Activated CD8-positive, alpha-beta memory T cell treated with anti-CD3 and anti-CD28 coated beads for 36 hours (primary cell): ENCODE measurements around the gene BMI1. TPM values are rescaled to one million over a fixed set of nuclear protein-coding genes. Genes with fewer than 3 reads are reported as not detected.
"Not testable (repeated sequence)": the region's sequence is repeated elsewhere in the genome, so short reads cannot be mapped to it uniquely, and the experiment has no call there.

Experiments used
- CTCF ChIA-PET: fragments of 350-600 bp; sonication (Branson Sonifier 250); formaldehyde crosslinking; loops from one replicate; lab custom pipeline; 2021; ENCODE audit warnings: antibody characterized with exemption; lab: Charles Lee
- POLR2A ChIA-PET: fragments of 350-600 bp; sonication (Branson Sonifier 250); formaldehyde crosslinking; loops from one replicate; lab custom pipeline; 2021; ENCODE audit warnings: antibody characterized with exemption; lab: Charles Lee
- total RNA-seq, 2 experiments: library from RNA; stranded (reverse); gene quantifications; one replicate each; pipeline ENCODE4 v1.2.3, GENCODE V29; 2021

BMI1 gene
- total RNA-seq: 10 to 100 TPM; 72.4 to 74.4 TPM

DNA sequence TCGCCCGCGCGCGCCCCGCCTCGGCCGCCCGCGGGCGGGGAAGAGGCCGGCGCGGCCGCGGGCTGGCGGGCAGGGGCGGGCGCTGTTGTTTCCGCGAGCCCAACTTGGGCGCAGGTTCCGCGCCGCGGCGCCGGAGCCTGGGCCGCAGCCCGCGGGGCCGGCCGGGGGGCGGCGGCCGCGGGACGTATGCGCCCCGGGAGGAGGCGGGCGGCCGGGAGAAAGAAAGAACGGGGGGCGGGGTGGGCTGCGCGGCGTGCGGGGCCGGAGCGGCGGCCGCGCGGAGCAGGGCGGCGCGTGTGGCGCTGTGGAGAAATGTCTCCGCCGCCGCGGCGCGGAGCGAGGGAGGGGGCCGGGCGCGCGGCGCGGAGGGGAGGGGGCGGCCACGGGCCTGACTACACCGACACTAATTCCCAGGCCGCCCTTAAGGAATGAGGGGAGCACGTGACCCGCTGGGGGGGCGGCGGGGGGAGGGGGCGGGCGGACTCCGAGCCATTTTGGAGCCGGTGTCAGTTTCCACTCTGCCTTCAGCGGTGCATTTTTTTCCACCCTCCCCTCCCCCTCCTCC, at the start of gene BMI1:
BMI1 (plus strand) TSS at position 509 of the 565 bp plus-strand sequence. CDS start 5,351 bp downstream, outside the sequence.
- CTCF ChIA-PET: interaction anchor here (1.0 kb wide), 1 partner anchor 23 kb away, joined by 4 read pairs; no protein-coding TSS in a partner anchor
- POLR2A ChIA-PET: no interaction called here

DNA sequence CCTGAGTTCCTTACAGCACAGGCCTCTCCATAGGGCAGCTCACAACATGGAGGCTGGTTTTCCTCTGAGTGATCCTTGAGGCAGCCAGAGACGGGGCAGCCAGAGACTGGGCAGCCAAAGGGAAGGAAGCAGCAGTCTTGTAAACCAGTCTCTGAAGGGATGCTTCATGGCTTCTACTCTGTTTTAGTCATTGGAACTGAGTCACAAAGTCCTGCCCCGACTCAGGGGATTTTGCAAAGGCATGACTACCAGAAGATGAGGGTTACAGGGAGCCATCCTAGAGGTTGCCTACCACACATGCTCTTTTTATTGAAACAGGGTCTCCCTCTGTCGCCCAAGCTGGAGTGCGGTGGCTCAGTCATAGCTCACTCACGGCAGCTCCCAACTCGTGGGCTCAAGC, 49.1 kb upstream of the BMI1 start:
- CTCF ChIA-PET: no interaction called here

DNA sequence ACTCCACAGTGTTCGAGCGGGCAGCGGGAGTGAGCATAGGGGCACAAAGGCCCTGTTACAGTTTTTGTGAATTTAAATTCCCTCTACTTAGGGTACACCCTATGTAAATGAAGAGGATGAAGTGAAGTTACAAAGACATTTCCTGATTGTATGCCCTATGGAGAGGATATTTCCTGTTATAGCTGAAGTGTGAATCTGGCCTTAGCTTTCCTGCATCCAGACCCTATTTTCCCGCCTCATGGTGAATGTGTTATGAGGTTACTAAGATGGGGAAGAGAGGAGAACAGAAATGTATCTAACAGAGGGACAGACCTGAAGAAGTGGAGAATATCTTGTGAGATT, 42.5 kb upstream of the BMI1 start:
- ChIA-PET POLR2A (no interaction called here), CTCF (no interaction called here)

More for the DNA sequence above, 49.1 kb upstream of the BMI1 start:
- POLR2A ChIA-PET: no interaction called here

DNA sequence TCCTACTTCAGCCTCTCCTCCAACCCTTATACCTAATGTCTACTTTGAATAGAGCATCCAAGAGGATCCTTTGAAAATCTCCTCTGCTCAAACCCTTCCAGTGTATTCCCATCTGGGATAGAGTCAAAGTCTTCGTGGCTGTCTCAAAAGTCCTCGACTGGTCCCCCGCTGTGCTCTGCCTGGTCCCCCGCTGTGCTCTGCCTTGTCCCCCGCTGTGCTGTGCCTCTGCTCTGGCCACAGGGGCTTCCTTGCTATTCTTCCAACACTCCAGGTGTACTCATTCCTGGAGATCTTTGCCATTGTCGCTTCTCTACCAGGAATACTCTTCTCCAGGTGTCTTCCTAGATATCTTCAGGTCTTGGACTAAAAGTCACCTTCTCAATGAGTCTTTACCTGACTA, 40.8 kb upstream of the BMI1 start:
- POLR2A ChIA-PET: no interaction called here
- CTCF ChIA-PET: no interaction called here

DNA sequence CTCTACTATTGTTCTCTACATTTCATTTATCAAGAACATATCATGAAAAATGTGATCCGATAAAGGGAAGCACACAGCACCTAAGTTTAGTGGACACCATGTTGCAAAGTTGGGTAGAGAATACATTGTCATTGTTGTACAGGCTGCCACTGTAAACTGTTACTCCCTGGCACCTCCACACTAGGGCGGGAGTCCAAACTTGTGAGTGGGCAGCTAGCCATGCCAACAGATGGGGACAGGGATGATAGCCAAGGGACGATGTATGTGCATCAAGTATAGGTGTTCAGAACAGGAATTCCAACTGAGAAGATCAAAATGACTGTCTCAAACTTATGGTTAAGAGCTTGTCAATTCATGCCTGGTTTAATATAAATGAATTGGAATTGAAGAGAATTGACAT, 35.8 kb upstream of the BMI1 start:
- ChIA-PET POLR2A (interaction anchor here (0.8 kb wide), 1 partner anchor 816 kb away, joined by 5 read pairs; no protein-coding TSS in a partner anchor), CTCF (no interaction called here)

DNA sequence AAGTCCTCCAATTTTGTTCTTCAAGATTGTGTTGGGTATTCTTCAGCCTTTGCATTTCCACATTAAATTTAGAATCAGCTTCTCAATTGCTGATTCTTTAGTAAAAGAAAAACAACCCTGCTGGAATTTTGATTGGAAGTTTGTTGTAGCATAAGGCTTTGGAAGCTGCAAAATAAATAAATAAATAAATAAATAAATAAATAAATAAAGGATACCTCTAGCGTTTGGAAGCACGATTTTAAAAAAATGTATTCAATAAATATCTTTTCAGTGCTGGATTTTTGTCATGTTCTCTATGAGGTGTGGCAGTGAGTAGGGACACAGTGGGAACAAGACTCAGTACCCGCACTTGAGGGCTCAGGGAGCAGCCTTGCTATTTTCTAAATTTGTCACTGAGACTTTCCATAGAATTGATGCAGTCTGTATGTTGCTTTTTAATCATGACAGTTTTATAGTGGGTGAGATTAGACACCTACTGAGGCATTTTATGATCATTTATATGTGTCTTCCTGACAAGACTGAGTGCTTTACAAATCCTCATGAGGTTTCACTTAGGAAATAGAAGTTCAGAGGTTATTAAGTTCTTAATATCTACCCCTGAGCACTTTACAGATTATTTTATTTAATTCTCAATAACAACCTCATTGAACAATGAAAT, 27.0 kb upstream of the BMI1 start:
- POLR2A ChIA-PET: no interaction called here
- CTCF ChIA-PET: no interaction called here

DNA sequence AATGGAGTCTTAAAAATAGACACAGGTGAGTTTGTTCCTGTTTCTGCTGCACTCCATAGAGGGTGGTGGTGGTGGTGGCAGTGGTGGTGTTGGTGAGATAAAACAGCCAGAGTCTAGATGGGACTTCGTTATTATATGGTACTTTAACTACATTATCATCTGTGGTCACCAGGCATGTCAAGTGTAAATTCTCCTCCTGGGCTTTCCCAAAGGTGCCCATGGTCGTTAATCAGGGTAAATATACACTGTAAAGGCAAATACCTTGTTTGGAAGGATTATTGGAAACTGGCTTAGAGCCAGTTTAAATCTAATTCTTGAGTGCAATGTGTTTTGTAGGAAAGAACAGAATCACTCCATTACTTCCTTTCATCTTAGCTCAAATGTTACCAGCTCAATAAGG, 26.2 kb upstream of the BMI1 start:
- ChIA-PET POLR2A (no interaction called here), CTCF (no interaction called here)

DNA sequence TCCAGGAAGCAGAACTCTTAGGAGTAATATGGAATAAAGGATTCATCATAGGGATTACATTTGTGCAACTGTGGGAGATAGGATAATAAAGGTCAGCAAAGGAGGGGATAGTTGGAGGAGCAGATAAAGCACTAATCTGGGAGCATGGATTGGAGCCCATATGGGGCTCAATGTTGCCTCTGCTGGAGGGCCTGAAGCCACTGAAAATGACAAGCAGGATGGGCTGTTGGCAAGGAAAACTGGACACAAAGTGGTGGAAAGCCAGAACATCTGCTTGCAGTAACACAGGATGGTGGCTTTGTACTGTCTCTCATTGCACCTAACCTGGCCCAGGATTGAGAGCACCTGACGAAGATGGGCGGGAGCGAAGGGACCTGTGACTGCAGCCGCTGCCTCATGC, 19.7 kb upstream of the BMI1 start:
- POLR2A ChIA-PET: no interaction called here
- CTCF ChIA-PET: interaction anchor here (0.6 kb wide), 1 partner anchor 463 kb away, joined by 3 read pairs; no protein-coding TSS in a partner anchor

DNA sequence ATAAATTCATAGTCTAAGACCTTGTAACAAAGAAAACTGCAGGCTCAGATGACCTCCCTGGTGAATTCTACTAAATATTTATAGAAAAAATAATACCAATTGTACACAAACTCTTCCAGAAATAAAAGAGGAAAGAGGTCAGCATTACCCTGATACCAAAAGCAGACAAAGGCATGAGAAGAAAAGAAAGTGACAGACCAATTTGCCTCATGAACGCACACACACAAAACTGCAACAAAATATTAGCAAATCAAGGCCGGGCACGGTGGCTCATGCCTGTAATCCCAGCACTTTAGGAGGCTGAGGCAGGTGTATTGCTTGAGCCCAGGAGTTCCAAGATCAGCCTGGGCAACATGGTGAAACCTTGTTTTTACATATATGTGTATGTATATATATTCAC, 17.4 kb upstream of the BMI1 start:
- POLR2A ChIA-PET: no interaction called here
- CTCF ChIA-PET: no interaction called here

DNA sequence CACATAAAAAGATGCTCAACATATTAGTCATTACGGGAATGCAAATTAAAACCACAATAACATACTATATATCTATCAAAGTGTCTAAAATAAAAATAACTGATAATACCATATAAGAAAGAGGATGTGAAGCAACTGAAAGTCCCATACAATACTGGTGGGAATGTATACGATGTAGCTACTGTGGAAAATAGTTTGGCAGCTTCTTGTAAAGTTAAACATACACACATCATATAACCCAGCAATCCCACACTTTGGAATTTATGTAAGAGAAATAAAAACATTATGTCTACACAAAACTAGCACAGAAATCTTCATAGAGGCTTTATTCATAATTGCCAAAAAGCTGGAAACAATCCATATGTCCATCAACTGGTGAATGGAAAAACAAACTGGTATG, 15.2 kb upstream of the BMI1 start:
- POLR2A ChIA-PET: no interaction called here

DNA sequence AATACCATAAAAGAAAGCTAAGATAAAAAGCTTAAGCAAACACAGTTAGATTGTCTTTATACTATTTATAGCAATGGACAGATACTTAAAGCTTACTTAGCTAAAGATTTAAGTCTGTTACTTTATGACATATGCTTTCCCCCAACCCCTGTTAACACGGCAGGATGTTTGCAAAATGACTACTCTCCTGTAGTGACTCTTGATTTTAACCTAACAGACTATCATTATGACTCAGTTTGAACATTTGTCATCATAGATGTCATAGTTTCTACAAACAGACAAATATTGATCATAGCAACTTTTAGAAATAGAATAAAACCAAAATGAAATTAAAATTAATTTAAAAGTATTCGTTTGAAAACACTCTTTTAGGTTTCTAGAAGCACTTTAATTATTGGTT, 12.5 kb upstream of the BMI1 start:
- ChIA-PET CTCF (interaction anchor here (0.9 kb wide), 1 partner anchor 8 kb away, joined by 3 read pairs; the partner anchor contains the start of gene COMMD3), POLR2A (interaction anchor here (1.7 kb wide), 1 partner anchor 8 kb away, joined by 5 read pairs; the partner anchor contains the start of gene COMMD3)

More for the DNA sequence above, 15.2 kb upstream of the BMI1 start:
- CTCF ChIA-PET: no interaction called here

DNA sequence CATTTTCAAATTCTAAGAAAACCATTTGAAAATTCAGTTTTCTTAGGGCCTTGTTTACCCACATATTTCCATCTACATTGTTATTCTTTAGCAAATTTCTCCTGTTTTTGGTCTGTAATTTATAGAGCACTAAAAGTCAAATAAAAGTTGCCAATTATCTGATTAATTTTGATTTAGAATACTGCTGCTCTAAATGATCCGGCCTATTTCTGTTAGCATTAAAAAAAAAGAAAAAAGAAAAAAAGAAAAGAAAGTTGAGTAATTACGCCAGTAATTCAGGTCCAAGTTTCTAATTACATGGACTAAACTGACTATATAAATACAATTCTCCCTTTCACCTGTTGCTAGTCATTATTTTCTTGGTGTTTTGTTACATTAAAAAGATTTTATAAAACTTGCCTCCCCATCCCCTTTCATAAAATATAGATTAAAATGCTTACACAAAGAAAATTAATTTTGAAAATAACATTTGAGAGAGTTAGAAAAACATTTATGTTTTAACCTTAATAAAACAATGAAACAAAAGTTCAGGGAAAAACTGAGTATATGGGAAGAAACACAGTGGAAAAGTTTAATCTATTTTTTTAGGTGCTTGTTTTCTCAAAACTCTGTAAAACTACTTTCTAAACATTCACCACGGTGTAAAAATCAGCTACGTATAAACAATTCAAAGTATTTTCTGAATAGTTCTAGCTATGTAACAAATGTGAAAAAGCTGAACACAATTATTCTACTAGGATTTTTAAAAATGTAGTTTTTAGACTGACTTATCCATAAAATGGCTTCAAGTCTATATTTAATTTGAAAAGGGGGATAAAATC, 11.5 kb upstream of the BMI1 start:
- CTCF ChIA-PET: no interaction called here
- POLR2A ChIA-PET: no interaction called here

DNA sequence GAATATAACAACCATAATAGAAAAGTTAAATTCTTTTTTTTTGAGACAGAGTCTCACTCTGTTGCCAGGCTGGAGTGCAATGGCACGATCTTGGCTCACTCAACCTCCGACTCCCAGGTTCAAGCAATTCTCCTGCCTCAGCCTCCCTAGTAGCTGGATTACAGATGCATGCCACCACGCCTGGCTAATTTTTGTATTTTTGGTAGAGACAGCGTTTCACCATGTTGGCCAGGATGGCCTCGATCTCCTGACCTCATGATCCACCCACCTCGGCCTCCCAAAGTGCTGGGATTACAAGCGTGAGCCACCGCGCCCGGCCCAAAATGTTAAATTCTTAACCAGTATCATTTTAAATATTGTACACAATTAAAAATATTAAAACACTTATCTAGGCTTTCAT, 10.9 kb upstream of the BMI1 start:
- CTCF ChIA-PET: not testable (repeated sequence)
- POLR2A ChIA-PET: interaction anchor here (1.1 kb wide), 1 partner anchor 30 kb away, joined by 3 read pairs; no protein-coding TSS in a partner anchor

DNA sequence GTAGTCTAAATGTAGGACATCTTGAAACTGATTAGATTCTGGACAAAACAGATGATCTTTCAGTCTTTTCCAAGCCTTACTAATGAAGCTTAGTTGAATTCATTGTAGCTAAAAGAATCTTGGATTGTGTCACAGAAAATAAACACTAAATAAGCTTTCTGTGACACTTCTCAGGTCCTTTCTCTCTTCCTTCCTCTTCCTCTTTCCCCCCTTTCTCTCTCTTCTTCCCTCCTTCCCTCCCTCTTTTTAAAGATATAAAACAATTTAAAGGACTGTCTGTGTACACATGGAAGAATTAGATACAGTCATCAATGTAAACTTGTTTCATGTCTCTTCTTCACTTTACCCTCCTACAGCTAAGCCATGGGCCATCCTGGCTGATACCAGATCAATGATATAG, 10.0 kb upstream of the BMI1 start:
- ChIA-PET POLR2A (interaction anchor here (1.1 kb wide), 1 partner anchor 29 kb away, joined by 3 read pairs; no protein-coding TSS in a partner anchor), CTCF (no interaction called here)

DNA sequence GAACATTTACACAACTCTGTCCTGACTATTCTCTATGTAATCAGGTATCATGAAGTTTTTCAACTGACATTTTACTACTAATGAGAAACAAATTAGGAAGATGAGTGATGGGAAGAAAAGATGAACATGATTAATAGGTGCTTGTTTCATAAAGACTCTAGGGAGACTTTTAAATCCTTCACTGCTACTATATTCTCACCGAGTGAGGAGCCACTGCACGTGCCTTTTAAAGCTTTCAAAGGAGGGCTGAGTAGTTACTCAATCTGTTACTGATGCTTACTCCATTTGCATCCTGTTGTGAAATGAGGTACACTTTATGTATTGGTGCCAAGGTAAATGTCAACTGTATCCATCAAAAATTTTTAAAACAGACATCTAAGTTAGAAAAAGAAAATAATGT, 6.0 kb upstream of the BMI1 start:
- CTCF ChIA-PET: interaction anchor here (1.5 to 2.1 kb wide), 2 partner anchors 25 to 819 kb away, joined by 3 to 5 read pairs; no protein-coding TSS in a partner anchor
- POLR2A ChIA-PET: interaction anchor here (0.7 kb wide), 1 partner anchor 107 kb away, joined by 3 read pairs; no protein-coding TSS in a partner anchor

DNA sequence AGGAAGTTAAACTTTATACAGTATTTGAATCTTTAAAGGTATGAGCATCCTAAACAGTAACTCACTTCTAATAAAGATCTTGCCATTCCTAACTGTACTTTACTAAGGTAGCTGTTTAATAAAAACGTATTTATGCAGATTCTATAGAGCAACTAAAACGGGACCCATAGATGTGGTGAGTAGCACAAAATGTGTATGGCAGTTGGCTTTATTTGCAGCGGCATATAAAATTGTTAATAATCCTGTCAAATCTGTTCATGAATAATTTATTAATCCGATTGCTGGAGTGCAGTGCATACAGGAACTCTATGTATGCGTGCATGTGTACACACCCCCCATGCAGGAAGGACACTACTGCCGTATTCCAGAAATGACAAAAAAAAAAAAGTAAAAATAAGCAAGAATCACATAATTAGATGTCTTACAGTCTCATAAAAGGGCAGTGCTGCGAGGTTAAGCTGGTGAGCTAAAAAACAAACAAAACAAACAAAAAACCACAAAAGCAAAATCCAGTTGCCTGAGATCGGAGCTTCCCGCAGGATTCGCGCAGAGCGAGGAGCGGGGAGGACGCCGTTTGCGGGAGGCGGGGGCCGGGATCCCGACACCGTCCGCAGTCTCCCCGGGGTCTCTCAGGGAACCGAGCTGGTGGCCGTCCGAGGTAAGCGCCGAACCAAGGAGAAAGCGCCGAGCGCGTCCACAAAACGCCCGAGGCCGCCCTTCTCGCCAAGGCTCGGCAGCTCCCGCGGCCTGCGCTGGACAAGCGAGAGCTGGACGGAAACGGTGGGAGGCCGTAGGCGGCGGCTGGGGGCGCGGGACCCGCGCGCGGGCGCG, 5.2 kb upstream of the BMI1 start:
- CTCF ChIA-PET: interaction anchor here (0.6 to 2.1 kb wide), 7 partner anchors 8 to 820 kb away, joined by 3 to 5 read pairs (median 3); no protein-coding TSS in a partner anchor
- POLR2A ChIA-PET: interaction anchor here (0.5 to 2.0 kb wide), 9 partner anchors 8 to 709 kb away, joined by 3 to 8 read pairs (median 4); partner anchors contain the start of gene DNAJC1

DNA sequence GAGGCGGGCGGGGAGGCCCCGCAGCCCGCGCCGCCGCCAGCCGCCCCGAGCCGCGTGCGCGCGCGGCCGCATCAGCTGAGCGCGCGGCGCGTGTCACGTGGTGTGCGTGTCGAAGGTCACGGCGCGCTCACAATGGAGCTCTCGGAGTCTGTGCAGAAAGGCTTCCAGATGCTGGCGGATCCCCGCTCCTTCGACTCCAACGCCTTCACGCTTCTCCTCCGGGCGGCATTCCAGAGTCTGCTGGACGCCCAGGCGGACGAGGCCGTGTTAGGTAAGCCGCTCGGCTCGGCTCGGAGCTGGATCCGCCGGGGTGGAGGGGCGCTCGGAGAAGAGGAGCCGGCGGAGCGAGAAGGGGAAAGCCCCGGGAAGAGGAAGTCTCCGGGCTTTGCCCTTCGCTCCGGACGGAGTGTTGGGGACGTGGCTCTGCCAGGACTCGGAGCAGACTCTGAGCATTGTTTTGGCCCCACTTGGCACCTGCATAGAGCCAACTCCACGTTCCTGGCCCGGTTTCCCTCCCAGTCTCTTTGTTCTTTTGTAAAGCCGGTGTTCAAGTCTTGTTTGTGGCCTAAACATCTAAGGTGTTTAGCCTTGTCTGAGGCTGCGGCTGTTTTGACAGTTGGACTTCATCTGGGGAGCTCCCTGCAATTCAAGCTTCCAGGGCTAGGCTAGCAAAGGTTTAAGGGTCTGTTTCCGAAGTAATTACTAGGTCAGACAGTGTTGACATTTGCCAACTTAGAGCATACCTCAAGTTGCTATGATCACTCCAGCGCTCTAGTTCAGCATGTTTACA, 4.4 kb upstream of the BMI1 start, which contains the start of gene COMMD3:
COMMD3 (plus strand) TSS at position 103 of the 790 bp plus-strand sequence; CDS start at position 133, 30 bp downstream.
- ChIA-PET CTCF (interaction anchor here (0.6 to 2.1 kb wide), 6 partner anchors 9 to 820 kb away, joined by 3 to 5 read pairs (median 3); no protein-coding TSS in a partner anchor), POLR2A (interaction anchor here (0.5 to 2.0 kb wide), 8 partner anchors 9 to 710 kb away, joined by 3 to 8 read pairs (median 4); partner anchors contain the start of gene DNAJC1)

DNA sequence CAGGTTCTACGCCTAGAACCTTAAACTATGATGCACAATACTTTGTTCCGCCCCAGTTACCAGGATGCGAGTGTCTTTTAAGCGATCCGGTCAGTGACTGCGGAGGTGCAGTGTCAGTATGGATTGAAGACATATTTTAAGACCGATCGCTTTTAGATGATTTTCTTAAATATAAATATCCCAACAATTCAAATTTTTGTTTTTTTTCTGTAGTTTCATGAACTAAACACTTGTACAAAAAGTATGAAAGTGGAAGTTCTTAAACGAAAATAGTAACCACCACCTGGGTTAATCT, 3.9 kb upstream of the BMI1 start:
- CTCF ChIA-PET: interaction anchor here (2.1 kb wide), 1 partner anchor 23 kb away, joined by 5 read pairs; no protein-coding TSS in a partner anchor
- POLR2A ChIA-PET: interaction anchor here (1.6 to 2.0 kb wide), 3 partner anchors 9 to 88 kb away, joined by 5 to 8 read pairs (median 6); no protein-coding TSS in a partner anchor
